Uterus (tissue), 4 donors: ENCODE data around the gene OPCML. TPM values are rescaled to one million over a fixed set of nuclear protein-coding genes. Genes with fewer than 3 reads are reported as not detected.

Source experiments
- DNase-seq, 2 donors: peaks; one replicate each; pipeline ENCODE4 v3.0.0-alpha.2; 2019 to 2020
- H3K27ac ChIP-seq, 2 donors: fragments of 200-600 bp; sonication (generic); 1 replicate in 1 of 2; 2 replicates in 1 of 2; pipeline ENCODE4 v1.5.1; 2016 to 2018
- H3K27me3 ChIP-seq, 2 donors: fragments of 200-600 bp; sonication (generic); one replicate each; pipeline ENCODE4 v1.5.1; 2018 to 2019; ENCODE audit warnings: control low read depth in 1 of 2
- H3K36me3 ChIP-seq, 2 donors: fragments of 200-600 bp; sonication (generic); one replicate each; pipeline ENCODE4 v1.5.1; 2019; ENCODE audit warnings: control low read depth in 1 of 2
- H3K4me1 ChIP-seq, 2 donors: fragments of 200-600 bp; sonication (generic); one replicate each; pipeline ENCODE4 v1.5.1; 2018 to 2019; ENCODE audit warnings: control low read depth in 1 of 2
- H3K4me3 ChIP-seq, 2 donors: fragments of 200-600 bp; sonication (generic); 1 replicate in 1 of 2; 2 replicates in 1 of 2; pipeline ENCODE4 v1.5.1; 2018 to 2019; ENCODE audit warnings: mild to moderate bottlenecking in 1 of 2
- H3K9me3 ChIP-seq, 2 donors: fragments of 200-600 bp; sonication (generic); one replicate each; pipeline ENCODE4 v1.5.1; 2019; ENCODE audit warnings: control low read depth in 1 of 2
- POLR2A ChIP-seq, 2 donors: fragments of 450-650 bp; IDR thresholded peaks; one replicate each; pipeline ENCODE4 v1.6.1; 2016; ENCODE audit warnings: antibody characterized with exemption in 2 of 2, mild to moderate bottlenecking in 1 of 2, moderate library complexity in 1 of 2
- intact Hi-C: fragments of 100-400 bp; cut with DNase I; formaldehyde crosslinking; loops from one replicate; pipeline ENCODE4 v1.15.1; 2023; ENCODE audit warnings: low total_unique reads
- total RNA-seq, 4 donors: library from RNA; depleted of rRNA in 3 of 4; stranded (reverse); fragments of >200 nt in 3 of 4; gene quantifications; one replicate each; pipeline versions ENCODE4 v1.1.0 to v1.2.4, GENCODE V29; 2014 to 2023
- TF ChIP-seq, protein P1 (sequence below), 4 experiments: fragments of 200-600 bp in 2 of 4; fragments of 450-650 bp in 2 of 4; sonication (generic) in 2 of 4; IDR thresholded peaks; one replicate each; pipeline ENCODE4 v1.5.1; 2016 to 2019; ENCODE audit warnings: antibody characterized with exemption in 4 of 4, mild to moderate bottlenecking in 2 of 4, moderate library complexity in 1 of 4
- donor health status: DM: yes; HTN: yes; CAD: no.

The OPCML gene
- total RNA-seq, 4 donors from 2014 or later, result under 0.01 to 3.9 (median 1.7) TPM

DNA sequence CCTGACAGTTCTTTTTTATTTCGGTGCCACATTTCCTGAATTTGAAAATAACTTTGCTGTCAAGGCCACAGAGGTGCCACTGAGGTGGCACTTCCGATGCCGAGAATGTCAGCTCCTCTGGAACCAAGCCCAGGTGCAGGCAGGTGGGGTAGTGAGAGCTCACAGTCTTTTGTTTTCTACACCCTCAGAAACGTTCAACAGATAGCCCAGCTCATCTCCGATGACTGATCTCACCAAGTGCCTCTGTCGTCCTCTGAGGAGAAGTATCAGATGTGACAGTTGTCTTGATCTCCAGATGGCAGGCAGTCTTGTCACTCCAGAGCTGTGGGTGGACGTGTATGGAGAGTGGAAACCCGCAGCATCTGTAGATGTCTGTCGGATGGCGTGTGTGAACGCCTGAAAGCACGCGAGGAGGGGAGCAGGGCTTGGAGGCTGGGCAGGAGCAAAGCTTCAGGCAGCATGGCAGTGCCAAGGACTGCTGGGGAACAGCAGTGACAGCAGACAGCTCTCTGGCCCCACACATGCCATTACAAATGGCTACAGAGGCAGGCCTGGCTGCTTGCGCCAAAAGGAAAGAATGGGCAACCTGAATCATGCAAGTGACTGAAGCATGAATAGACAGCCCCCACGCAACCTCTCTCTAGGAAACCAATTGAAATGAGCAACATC is 877.0 kb downstream of the OPCML start:
- Histone ChIP-seq H3K36me3 (no peaks in the 10 kb centered on the region), H3K27me3 (no peaks in the 10 kb centered on the region), H3K27ac (no peak overlapping the region), H3K4me3 (no peak overlapping the region), H3K9me3 (no peaks in the 10 kb centered on the region), H3K4me1 (no peaks in the 10 kb centered on the region)
- intact Hi-C loops, result no loop called here
- DNase-seq, result no peak
- TF ChIP-seq, protein P1, sequence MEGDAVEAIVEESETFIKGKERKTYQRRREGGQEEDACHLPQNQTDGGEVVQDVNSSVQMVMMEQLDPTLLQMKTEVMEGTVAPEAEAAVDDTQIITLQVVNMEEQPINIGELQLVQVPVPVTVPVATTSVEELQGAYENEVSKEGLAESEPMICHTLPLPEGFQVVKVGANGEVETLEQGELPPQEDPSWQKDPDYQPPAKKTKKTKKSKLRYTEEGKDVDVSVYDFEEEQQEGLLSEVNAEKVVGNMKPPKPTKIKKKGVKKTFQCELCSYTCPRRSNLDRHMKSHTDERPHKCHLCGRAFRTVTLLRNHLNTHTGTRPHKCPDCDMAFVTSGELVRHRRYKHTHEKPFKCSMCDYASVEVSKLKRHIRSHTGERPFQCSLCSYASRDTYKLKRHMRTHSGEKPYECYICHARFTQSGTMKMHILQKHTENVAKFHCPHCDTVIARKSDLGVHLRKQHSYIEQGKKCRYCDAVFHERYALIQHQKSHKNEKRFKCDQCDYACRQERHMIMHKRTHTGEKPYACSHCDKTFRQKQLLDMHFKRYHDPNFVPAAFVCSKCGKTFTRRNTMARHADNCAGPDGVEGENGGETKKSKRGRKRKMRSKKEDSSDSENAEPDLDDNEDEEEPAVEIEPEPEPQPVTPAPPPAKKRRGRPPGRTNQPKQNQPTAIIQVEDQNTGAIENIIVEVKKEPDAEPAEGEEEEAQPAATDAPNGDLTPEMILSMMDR (IDR thresholded peaks at IDR 0.05), result no peak
- no peak for TF ChIP-seq POLR2A (IDR thresholded peaks at IDR 0.05)

DNA sequence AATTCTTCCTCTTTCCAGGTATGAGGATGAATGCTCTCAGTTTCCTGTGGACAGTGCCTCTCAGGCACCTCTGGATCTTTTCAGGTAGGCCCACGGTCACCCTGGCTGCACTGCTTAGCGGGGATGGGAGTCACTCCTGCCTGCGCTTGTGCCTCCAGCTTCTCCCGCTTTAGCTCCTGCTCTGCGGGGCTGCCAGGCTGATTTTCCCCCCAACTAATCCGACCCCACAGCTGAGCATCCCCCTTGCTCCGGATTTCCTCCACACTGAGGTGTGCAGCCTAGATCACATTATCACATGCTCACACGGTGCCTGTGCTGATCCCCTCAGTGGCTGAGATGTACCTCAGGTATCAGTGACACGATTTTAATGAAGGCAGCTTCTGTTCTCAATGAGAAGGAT is 879.1 kb downstream of the OPCML start:
- Histone ChIP-seq H3K9me3 (no peaks in the 10 kb centered on the region), H3K27me3 (no peaks in the 10 kb centered on the region), H3K36me3 (no peaks in the 10 kb centered on the region), H3K4me3 (no peak overlapping the region), H3K4me1 (no peaks in the 10 kb centered on the region), H3K27ac (no peak overlapping the region)
- TF ChIP-seq POLR2A (IDR thresholded peaks at IDR 0.05), result no peak
- TF ChIP-seq, protein P1 (IDR thresholded peaks at IDR 0.05), result no peak
- intact Hi-C loops, result loop anchor here (5.0 kb wide), 1 partner anchor 211 kb away; no protein-coding TSS in a partner anchor
- DNase-seq, result no peak

DNA sequence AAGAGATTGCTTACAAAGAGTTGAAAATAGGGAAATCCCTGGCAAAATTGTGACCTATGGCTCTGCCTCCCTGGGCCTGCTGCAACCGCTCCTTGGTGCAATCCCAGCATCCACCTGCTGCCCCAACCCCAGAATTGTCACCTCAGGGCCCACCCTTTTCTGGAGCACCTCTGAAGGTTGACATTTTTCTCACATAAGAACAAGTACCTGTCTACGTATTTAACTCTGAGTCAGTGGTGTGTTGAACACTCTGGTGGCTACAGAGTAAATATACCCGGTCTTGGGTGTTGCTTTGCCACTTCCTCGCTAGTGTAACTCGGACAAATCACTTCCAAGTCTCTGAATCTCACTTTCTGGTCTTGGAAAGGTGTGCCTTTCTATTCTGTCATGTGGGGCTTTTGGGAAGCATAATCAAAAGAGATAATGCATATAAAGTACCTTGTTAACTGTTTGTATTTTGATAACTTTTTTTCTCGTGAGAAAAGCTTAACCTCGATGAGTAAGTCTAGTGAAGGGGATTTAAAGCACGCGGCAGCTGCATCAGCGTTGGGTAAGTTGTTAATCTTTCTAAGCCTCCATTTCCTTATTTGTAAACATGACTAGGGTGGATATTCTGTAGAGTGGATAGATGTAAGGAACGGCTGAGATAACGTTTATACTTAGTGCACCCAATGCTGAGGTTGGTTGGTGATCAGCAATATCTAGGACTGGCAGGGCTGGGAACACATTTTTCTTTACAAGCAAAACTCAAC is 881.2 kb downstream of the OPCML start:
- Histone ChIP-seq H3K36me3 (no peaks in the 10 kb centered on the region), H3K27me3 (no peaks in the 10 kb centered on the region), H3K4me3 (no peak overlapping the region), H3K4me1 (no peaks in the 10 kb centered on the region), H3K27ac (no peak overlapping the region), H3K9me3 (no peaks in the 10 kb centered on the region)
- TF ChIP-seq, protein P1 (IDR thresholded peaks at IDR 0.05), result no peak
- TF ChIP-seq POLR2A (IDR thresholded peaks at IDR 0.05), result no peak
- DNase-seq, result no peak
- intact Hi-C loops, result loop anchor here (5.0 kb wide), 1 partner anchor 209 kb away; no protein-coding TSS in a partner anchor

DNA sequence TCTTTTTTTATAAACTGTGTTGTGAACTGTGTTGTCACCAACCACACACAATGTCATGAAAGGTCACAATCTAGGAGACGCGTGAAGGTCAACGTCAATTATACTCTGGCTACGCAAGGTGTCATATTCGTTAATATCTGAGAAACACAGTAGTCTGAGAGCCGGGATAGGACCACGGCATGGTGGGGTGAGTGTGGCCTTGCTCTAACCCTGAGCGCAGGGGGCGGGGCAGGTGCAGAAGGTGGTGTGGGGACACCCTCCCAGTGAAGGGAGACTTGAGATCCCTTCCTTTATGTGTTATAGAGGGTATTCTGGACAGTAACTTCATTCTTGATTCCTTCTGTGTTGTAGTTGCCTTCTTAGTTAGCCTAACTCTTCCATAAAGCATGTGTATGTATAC is 883.0 kb downstream of the OPCML start:
- Histone ChIP-seq H3K4me1 (no peaks in the 10 kb centered on the region), H3K27me3 (no peaks in the 10 kb centered on the region), H3K27ac (no peak overlapping the region), H3K9me3 (no peaks in the 10 kb centered on the region), H3K36me3 (no peaks in the 10 kb centered on the region), H3K4me3 (no peak overlapping the region)
- intact Hi-C loops, result no loop called here
- no peak for DNase-seq
- TF ChIP-seq, protein P1 (IDR thresholded peaks at IDR 0.05), result no peak
- no peak for TF ChIP-seq POLR2A (IDR thresholded peaks at IDR 0.05)

DNA sequence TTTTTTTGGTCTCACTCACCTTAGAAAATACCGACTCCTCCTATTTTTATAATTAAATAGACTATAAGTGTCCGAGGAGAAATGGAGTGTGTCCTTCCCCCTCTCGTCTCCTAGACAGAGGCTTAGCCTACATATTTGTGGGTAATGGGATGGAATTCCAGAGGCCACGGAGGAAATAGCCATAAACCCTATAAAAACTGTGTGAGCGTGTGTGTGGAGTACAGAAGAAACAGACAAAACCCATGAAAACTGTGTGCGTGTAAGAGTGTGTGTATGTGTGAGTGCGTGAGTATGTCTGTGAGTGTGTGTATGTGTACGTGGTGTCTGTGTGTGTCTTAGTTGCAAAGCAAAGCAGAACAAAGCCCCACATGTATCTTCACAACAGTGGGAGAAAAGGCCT is 883.5 kb downstream of the OPCML start:
- Histone ChIP-seq H3K4me3 (no peak overlapping the region), H3K4me1 (no peaks in the 10 kb centered on the region), H3K36me3 (no peaks in the 10 kb centered on the region), H3K9me3 (no peaks in the 10 kb centered on the region), H3K27ac (no peak overlapping the region), H3K27me3 (no peaks in the 10 kb centered on the region)
- no peak for DNase-seq
- TF ChIP-seq, protein P1 (IDR thresholded peaks at IDR 0.05), result no peak
- TF ChIP-seq POLR2A (IDR thresholded peaks at IDR 0.05), result no peak
- intact Hi-C loops, result no loop called here
